ENCODE data around the gene CNNM2. TPM values are rescaled to one million over a fixed set of nuclear protein-coding genes. Genes with fewer than 3 reads are reported as not detected.

CNNM2 gene
- total RNA-seq, 2 donors from 2014 or later = 3.4 to 5.3 TPM

DNA sequence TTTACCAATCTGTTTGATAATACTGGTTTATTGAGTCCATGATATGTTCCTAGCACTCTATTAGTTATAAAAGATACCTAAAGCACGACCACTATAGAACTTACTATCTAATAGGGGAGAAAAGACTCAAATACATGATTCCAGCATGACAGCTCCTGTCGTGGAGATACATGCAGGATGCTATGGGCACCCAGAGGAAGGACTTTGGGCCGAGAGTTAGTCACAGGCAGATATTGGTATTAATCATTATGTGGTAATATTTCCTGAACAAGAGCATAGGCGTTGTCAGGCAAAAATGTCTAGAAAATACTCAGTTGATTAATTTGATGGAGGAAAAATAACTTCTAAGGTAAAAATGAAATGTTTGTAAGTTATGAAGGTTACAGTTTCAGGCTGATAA lies 31.8 kb downstream of the CNNM2 start:
- H3K9me3 ChIP-seq = no peaks in the 10 kb centered on the region
- DNase-seq (no peak), ATAC-seq (no peak)
- TF ChIP-seq POLR2A (IDR thresholded peaks at IDR 0.05) = no peak
- TF ChIP-seq, protein P1, sequence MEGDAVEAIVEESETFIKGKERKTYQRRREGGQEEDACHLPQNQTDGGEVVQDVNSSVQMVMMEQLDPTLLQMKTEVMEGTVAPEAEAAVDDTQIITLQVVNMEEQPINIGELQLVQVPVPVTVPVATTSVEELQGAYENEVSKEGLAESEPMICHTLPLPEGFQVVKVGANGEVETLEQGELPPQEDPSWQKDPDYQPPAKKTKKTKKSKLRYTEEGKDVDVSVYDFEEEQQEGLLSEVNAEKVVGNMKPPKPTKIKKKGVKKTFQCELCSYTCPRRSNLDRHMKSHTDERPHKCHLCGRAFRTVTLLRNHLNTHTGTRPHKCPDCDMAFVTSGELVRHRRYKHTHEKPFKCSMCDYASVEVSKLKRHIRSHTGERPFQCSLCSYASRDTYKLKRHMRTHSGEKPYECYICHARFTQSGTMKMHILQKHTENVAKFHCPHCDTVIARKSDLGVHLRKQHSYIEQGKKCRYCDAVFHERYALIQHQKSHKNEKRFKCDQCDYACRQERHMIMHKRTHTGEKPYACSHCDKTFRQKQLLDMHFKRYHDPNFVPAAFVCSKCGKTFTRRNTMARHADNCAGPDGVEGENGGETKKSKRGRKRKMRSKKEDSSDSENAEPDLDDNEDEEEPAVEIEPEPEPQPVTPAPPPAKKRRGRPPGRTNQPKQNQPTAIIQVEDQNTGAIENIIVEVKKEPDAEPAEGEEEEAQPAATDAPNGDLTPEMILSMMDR (IDR thresholded peaks at IDR 0.05) = no peak
- no peak overlapping the region for H3K27ac ChIP-seq
- no peak overlapping the region for H3K4me3 ChIP-seq
- peaks cover 2% of the 10 kb centered on the region for H3K4me1 ChIP-seq
- H3K36me3 ChIP-seq (replicated peaks in 1 of 2; ENCODE audit: insufficient read depth in 1 of 2, low read depth in 2 of 2) = no peaks in the 10 kb centered on the region
- 60% methylated on average over 4 of the region's 4 CpGs for WGBS, 2 donors
- intact Hi-C loops (cut with DNase I) = no loop called here
- no peaks in the 10 kb centered on the region for H3K27me3 ChIP-seq

DNA sequence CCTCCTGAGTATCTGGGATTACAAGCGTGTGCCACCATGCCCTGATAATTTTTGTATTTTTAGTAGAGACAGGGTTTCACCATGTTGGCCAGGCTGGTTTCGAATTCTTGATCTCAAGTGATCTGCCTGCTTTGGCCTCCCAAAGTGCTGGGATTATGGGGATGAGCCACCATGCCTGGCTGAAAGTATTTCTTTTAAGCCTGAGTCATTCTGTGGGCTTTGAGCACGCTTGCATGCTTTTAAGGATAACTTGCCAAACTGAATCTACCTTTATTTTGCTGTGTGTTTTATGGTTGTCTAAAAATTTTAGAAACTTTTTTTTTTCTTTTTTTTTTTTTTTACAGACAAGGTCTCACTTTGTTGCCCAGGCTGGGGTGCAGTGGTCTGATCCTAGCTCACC lies 33.2 kb downstream of the CNNM2 start:
- H3K4me3 ChIP-seq = no peak overlapping the region
- H3K36me3 ChIP-seq (replicated peaks in 1 of 2; ENCODE audit: insufficient read depth in 1 of 2, low read depth in 2 of 2) = no peaks in the 10 kb centered on the region
- H3K9me3 ChIP-seq = no peaks in the 10 kb centered on the region
- DNase-seq (no peak), ATAC-seq (no peak)
- no peaks in the 10 kb centered on the region for H3K4me1 ChIP-seq
- H3K27me3 ChIP-seq = no peaks in the 10 kb centered on the region
- intact Hi-C loops (cut with DNase I) = no loop called here
- 90 to 100% methylated on average over 3 of the region's 3 CpGs for WGBS, 2 donors
- TF ChIP-seq, protein P1 (IDR thresholded peaks at IDR 0.05) = no peak
- TF ChIP-seq POLR2A (IDR thresholded peaks at IDR 0.05) = no peak
- H3K27ac ChIP-seq = no peak overlapping the region

DNA sequence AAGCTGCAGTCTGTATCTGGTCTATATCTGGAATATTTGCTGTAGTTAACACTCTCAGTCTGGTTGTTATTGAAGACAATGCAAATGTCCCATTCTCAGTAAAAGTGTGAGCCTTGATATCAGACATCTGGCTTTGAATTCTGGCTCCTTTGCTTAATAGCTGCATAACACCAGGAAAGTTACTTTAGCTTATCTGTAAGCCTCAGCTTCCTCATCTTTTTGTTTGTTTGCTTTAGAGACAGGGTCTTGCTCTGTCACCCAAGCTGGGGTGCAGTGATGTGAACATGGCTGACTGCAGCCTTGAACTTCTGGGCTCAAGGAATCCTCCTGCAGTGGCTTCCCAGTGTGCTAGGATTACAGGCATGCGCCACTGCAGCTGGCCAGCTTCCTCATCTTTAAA lies 41.3 kb downstream of the CNNM2 start:
- Histone ChIP-seq H3K9me3 (no peaks in the 10 kb centered on the region), H3K4me1 (peaks cover 3% of the 10 kb centered on the region), H3K4me3 (no peak overlapping the region), H3K27me3 (no peaks in the 10 kb centered on the region), H3K27ac (no peak overlapping the region), H3K36me3 (replicated peaks in 1 of 2; ENCODE audit: insufficient read depth in 1 of 2, low read depth in 2 of 2) (no peaks in the 10 kb centered on the region)
- TF ChIP-seq POLR2A (IDR thresholded peaks at IDR 0.05) = no peak
- TF ChIP-seq, protein P1 (IDR thresholded peaks at IDR 0.05) = no peak
- no peak for ATAC-seq
- WGBS, 2 donors = 100% methylated on average over 1 of the region's 1 CpG; no CpG with 5 or more reads in 1 of the 2 donors
- DNase-seq = no peak
- intact Hi-C loops (cut with DNase I) = no loop called here

DNA sequence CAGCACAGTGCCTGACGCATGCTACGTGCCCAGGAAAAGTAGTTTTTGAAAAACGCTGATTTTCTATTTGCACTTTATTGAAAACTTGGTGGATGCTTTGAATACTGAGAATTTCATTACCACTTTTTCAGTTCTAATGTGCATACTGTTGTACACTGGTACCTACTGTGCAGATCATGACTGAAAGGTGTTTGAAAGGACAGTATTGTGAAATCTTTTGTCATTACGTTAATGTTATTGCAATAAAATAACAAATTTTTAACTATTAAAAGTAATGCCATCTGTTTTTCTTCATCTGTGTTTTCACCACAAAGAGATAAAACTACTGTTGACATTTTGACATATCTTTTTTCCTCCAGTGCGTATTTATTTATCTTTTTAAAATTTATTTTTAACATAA lies 42.1 kb downstream of the CNNM2 start:
- 77 to 86% methylated on average over 5 of the region's 5 CpGs for WGBS, 2 donors
- peaks cover 7% of the 10 kb centered on the region for H3K4me1 ChIP-seq

DNA sequence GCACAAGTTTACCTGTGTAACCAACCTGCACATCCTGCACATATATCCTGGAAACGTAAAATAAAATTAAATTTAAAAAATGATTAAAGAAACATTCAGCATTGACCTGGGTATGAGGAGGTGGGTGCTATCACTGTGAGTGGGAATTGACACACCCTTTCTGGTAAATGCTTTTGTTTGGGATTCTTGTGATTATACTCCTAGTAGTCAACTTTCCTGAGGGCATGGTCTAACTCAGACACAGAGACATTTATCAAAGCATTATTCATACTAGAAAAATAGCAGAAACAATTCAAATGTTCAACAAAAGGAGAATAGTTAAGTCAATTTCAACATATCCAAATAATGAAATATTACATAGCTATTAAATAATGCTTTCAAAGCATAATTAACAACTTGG lies 44.2 kb downstream of the CNNM2 start:
- no peaks in the 10 kb centered on the region for H3K9me3 ChIP-seq
- ATAC-seq (no peak), DNase-seq (no peak)
- TF ChIP-seq POLR2A (IDR thresholded peaks at IDR 0.05) = no peak
- TF ChIP-seq, protein P1 (IDR thresholded peaks at IDR 0.05) = no peak
- H3K36me3 ChIP-seq (replicated peaks in 1 of 2; ENCODE audit: insufficient read depth in 1 of 2, low read depth in 2 of 2) = no peaks in the 10 kb centered on the region
- H3K27ac ChIP-seq = no peak overlapping the region
- H3K27me3 ChIP-seq = no peaks in the 10 kb centered on the region
- H3K4me1 ChIP-seq = peaks cover 14% of the 10 kb centered on the region
- intact Hi-C loops (cut with DNase I) = no loop called here
- no peak overlapping the region for H3K4me3 ChIP-seq
- WGBS, 2 donors = 91 to 95% methylated on average over 1 of the region's 1 CpG

More for the DNA sequence above, 42.1 kb downstream of the CNNM2 start:
- H3K27ac ChIP-seq = no peak overlapping the region
- no peak overlapping the region for H3K4me3 ChIP-seq
- no peak for TF ChIP-seq POLR2A (IDR thresholded peaks at IDR 0.05)
- TF ChIP-seq, protein P1 (IDR thresholded peaks at IDR 0.05) = no peak
- ATAC-seq (no peak), DNase-seq (no peak)
- no peaks in the 10 kb centered on the region for H3K36me3 ChIP-seq (replicated peaks in 1 of 2; ENCODE audit: insufficient read depth in 1 of 2, low read depth in 2 of 2)
- H3K27me3 ChIP-seq = no peaks in the 10 kb centered on the region
- H3K9me3 ChIP-seq = no peaks in the 10 kb centered on the region
- intact Hi-C loops (cut with DNase I) = no loop called here

Data from body of pancreas (tissue), 4 donors.